ENCODE results near the gene ZNF236. TPM values are rescaled to one million over a fixed set of nuclear protein-coding genes. Genes with fewer than 3 reads are reported as not detected.

ZNF236 gene
- polyA plus RNA-seq, 3 donors = 1.7 to 6.5 (median 2.4) TPM

DNA sequence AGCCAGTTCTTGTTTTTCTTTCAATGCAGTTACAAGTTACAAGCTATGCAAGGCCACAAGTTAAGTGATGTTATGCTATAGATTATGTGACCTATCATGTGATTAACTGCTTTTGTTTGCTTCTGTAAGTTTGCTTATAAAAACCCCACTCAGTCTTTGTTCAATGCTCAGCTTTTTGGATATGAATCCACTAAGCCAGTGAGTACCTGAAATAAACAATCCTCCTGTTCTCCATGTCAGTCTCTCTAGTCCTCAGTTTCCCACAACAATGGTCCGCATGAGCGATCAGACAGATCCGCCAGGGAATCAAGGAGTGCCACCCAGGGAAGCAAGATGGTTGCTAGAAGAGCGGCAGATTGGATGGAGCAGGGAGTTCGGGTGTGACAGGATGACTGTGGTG is 30.7 kb upstream of the ZNF236 start:
- Mint-ChIP-seq H3K36me3 (no peaks in the 10 kb centered on the region), H3K9me3 (peaks cover 26 to 60% (median 43%) of the 10 kb centered on the region in 7 donors), H3K27me3 (ENCODE audit: low read depth in 3 of 3) (peaks cover 3 to 21% (median 13%) of the 10 kb centered on the region in 3 donors), H3K27ac (no peak overlapping the region), H3K4me3 (no peak overlapping the region), H3K4me1 (peaks cover 8% of the 10 kb centered on the region)
- Histone ChIP-seq H3K4me1 (ENCODE audit: control insufficient read depth in 1 of 2, insufficient read depth in 2 of 2, low read length in 2 of 2) (peaks cover 0 to 5% of the 10 kb centered on the region in 2 donors), H2AFZ (ENCODE audit: insufficient read depth, low read depth, low read length, poor library complexity, severe bottlenecking) (no peak overlapping the region), H3K36me3 (replicated peaks in 1 of 2; ENCODE audit: control insufficient read depth in 1 of 2, insufficient read depth in 2 of 2, low read length in 2 of 2) (no peaks in the 10 kb centered on the region), H3K4me3 (replicated peaks in 1 of 3; ENCODE audit: low read depth in 2 of 3, low read length in 3 of 3) (no peak overlapping the region), H3K27ac (ENCODE audit: low read depth in 1 of 2, low read length in 2 of 2) (no peak overlapping the region), H3K4me2 (replicated peaks; ENCODE audit: extremely low read depth, low read length, poor library complexity, severe bottlenecking) (no peak overlapping the region), H3K27me3 (ENCODE audit: control insufficient read depth in 2 of 2, insufficient read depth in 2 of 2, low read length in 2 of 2) (peaks cover 0 to 2% of the 10 kb centered on the region in 2 donors), H3K9me3 (replicated peaks in 1 of 2; ENCODE audit: control insufficient read depth in 1 of 2, insufficient read depth in 1 of 2, low read length in 2 of 2) (peaks cover 14 to 41% of the 10 kb centered on the region in 2 donors), H4K20me1 (ENCODE audit: insufficient read depth, low read length) (no peaks in the 10 kb centered on the region), H3K9ac (ENCODE audit: insufficient read depth, low read length, poor library complexity, severe bottlenecking) (no peak overlapping the region), H3K79me2 (ENCODE audit: insufficient read depth, low read length) (no peaks in the 10 kb centered on the region)
- DNase-seq = no peak
- TF ChIP-seq, protein P1, sequence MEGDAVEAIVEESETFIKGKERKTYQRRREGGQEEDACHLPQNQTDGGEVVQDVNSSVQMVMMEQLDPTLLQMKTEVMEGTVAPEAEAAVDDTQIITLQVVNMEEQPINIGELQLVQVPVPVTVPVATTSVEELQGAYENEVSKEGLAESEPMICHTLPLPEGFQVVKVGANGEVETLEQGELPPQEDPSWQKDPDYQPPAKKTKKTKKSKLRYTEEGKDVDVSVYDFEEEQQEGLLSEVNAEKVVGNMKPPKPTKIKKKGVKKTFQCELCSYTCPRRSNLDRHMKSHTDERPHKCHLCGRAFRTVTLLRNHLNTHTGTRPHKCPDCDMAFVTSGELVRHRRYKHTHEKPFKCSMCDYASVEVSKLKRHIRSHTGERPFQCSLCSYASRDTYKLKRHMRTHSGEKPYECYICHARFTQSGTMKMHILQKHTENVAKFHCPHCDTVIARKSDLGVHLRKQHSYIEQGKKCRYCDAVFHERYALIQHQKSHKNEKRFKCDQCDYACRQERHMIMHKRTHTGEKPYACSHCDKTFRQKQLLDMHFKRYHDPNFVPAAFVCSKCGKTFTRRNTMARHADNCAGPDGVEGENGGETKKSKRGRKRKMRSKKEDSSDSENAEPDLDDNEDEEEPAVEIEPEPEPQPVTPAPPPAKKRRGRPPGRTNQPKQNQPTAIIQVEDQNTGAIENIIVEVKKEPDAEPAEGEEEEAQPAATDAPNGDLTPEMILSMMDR (IDR thresholded peaks at IDR 0.05) = no peak
- intact Hi-C loops (cut with micrococcal nuclease) = no loop called here
- 100% methylated on average over 2 of the region's 5 CpGs for WGBS (ENCODE audit: insufficient coverage)

DNA sequence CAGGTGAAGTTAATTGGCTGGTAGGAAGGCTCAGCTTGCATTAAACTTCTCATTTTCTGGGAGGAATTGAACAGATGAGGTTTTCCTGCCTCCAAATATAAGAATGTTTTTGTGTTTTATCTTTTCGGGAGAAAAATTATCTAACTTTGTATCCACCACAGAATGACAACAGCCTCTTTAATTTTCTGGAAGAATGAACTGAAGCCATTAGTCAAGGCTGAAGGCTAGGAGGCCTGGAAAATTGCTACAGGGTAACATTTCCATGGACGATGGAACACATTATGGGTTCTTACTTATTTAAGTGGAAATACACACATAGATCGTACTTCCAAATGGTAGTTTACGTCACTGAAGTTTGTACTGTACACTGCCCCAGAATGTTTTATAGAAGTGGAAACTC is 28.0 kb upstream of the ZNF236 start:
- no peak overlapping the region for H3K4me3 ChIP-seq (replicated peaks in 1 of 3; ENCODE audit: low read depth in 2 of 3, low read length in 3 of 3)
- no peak overlapping the region for H3K9ac ChIP-seq (ENCODE audit: insufficient read depth, low read length, poor library complexity, severe bottlenecking)
- WGBS (ENCODE audit: insufficient coverage) = 100% methylated on average over 1 of the region's 4 CpGs
- no peak overlapping the region for H3K27ac ChIP-seq (ENCODE audit: low read depth in 1 of 2, low read length in 2 of 2)
- no peaks in the 10 kb centered on the region for H3K36me3 ChIP-seq (replicated peaks in 1 of 2; ENCODE audit: control insufficient read depth in 1 of 2, insufficient read depth in 2 of 2, low read length in 2 of 2)
- H3K4me2 ChIP-seq (replicated peaks; ENCODE audit: extremely low read depth, low read length, poor library complexity, severe bottlenecking) = no peak overlapping the region
- no peaks in the 10 kb centered on the region for H3K27me3 ChIP-seq (ENCODE audit: control insufficient read depth in 2 of 2, insufficient read depth in 2 of 2, low read length in 2 of 2)
- H4K20me1 ChIP-seq (ENCODE audit: insufficient read depth, low read length) = no peaks in the 10 kb centered on the region
- H3K79me2 ChIP-seq (ENCODE audit: insufficient read depth, low read length) = no peaks in the 10 kb centered on the region
- H3K27me3 Mint-ChIP-seq (ENCODE audit: low read depth in 3 of 3) = peaks cover 0 to 17% (median 13%) of the 10 kb centered on the region in 3 donors
- H3K27ac Mint-ChIP-seq = no peak overlapping the region
- H3K4me1 Mint-ChIP-seq = peaks cover 4% of the 10 kb centered on the region
- TF ChIP-seq, protein P1 (IDR thresholded peaks at IDR 0.05) = no peak
- H3K9me3 ChIP-seq (replicated peaks in 1 of 2; ENCODE audit: control insufficient read depth in 1 of 2, insufficient read depth in 1 of 2, low read length in 2 of 2) = peaks cover 14 to 27% of the 10 kb centered on the region in 2 donors
- intact Hi-C loops (cut with micrococcal nuclease) = no loop called here
- DNase-seq = no peak
- no peak overlapping the region for H3K4me3 Mint-ChIP-seq
- peaks cover 23 to 54% (median 40%) of the 10 kb centered on the region in 7 donors for H3K9me3 Mint-ChIP-seq
- H3K36me3 Mint-ChIP-seq = no peaks in the 10 kb centered on the region
- no peaks in the 10 kb centered on the region for H3K4me1 ChIP-seq (ENCODE audit: control insufficient read depth in 1 of 2, insufficient read depth in 2 of 2, low read length in 2 of 2)
- no peak overlapping the region for H2AFZ ChIP-seq (ENCODE audit: insufficient read depth, low read depth, low read length, poor library complexity, severe bottlenecking)
